GM12891 (cell line): ENCODE results near the gene GLT8D2.
A peak's percentile ranks its signal among the peaks of the same experiment; 100 is the strongest.

Source experiments
- PAX5 ChIP-seq: IDR thresholded peaks from 2 replicates; pipeline ENCODE4 v1.6.1; 2011; ENCODE audit warnings: low read length, moderate library complexity, mild to moderate bottlenecking; ENCODE audit not compliant: insufficient read depth, severe bottlenecking
- POLR2A ChIP-seq: IDR thresholded peaks from 2 replicates; pipeline ENCODE4 v1.6.1; 2011; ENCODE audit warnings: low read depth, low read length, control low read depth
- POLR2AphosphoS5 ChIP-seq: IDR thresholded peaks from 2 replicates; pipeline ENCODE4 v1.6.1; 2011; ENCODE audit warnings: low read depth, low read length, control low read depth
- POU2F2 ChIP-seq: IDR thresholded peaks from 2 replicates; pipeline ENCODE4 v1.6.1; 2011; ENCODE audit warnings: low read depth, mild to moderate bottlenecking, control low read depth, low read length, moderate library complexity
- SPI1 ChIP-seq: IDR thresholded peaks from 2 replicates; pipeline ENCODE4 v1.6.1; 2011; ENCODE audit warnings: low read depth, low read length, control low read depth
- TAF1 ChIP-seq: IDR thresholded peaks from 2 replicates; pipeline ENCODE4 v1.6.1; 2011; ENCODE audit warnings: low read depth, low read length, control low read depth

DNA sequence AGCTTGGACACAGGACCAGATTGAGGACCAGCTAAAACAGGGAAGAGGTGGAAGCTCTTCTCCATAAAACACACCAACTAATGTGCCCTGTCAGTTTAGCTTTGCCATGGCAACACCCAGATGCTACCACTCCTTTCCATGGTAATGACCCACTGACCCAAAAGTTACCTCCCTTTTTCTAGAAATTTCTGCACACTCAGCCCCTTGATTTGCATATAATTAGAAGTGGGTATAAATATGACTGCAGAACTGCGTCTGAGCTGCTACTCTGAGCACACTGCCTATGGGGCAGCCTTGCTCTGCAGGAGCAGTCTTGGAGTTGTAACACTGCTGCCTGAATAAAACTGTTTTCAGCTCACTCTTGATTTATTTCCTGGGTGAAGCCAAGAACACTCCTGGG lies 87.5 kb downstream of the GLT8D2 start:
- TF ChIP-seq POLR2A: peak; percentile 76
- no peak for TF ChIP-seq POLR2AphosphoS5
- TF ChIP-seq TAF1: no peak
- TF ChIP-seq SPI1: no peak
- no peak for TF ChIP-seq POU2F2
- no peak for TF ChIP-seq PAX5
